Muscle layer of colon (tissue), 2 donors: Measurements from ENCODE around the gene CEP83.

Experiments
- H3K27ac ChIP-seq: one replicate; pipeline ENCODE4 v1.7.0; 2013; ENCODE audit warnings: low read depth, mild to moderate bottlenecking, low read length, moderate library complexity
- H3K27me3 ChIP-seq, 2 donors: one replicate each; pipeline ENCODE4 v1.7.0; 2013; ENCODE audit warnings: low read length in 2 of 2, mild to moderate bottlenecking in 2 of 2; ENCODE audit not compliant: insufficient read depth in 2 of 2, control insufficient read depth in 1 of 2
- H3K36me3 ChIP-seq: one replicate; pipeline ENCODE4 v1.7.0; 2013; ENCODE audit warnings: mild to moderate bottlenecking, low read length; ENCODE audit not compliant: insufficient read depth
- H3K4me1 ChIP-seq: one replicate; pipeline ENCODE4 v1.7.0; 2013; ENCODE audit warnings: mild to moderate bottlenecking, low read length; ENCODE audit not compliant: insufficient read depth
- H3K4me3 ChIP-seq, 2 donors: one replicate each; pipeline ENCODE4 v1.7.0; 2013; ENCODE audit warnings: low read length in 2 of 2, low read depth in 1 of 2, mild to moderate bottlenecking in 1 of 2, moderate library complexity in 1 of 2
- H3K9ac ChIP-seq: one replicate; pipeline ENCODE4 v1.7.0; 2013; ENCODE audit warnings: low read length
- H3K9me3 ChIP-seq: one replicate; pipeline ENCODE4 v1.7.0; 2013; ENCODE audit warnings: mild to moderate bottlenecking, low read length
- donor health status: abdominal sarcoma.
- donor health status: Adenocarcinoma of cecum.

Gene CEP83

GRCh38 chr12:94459728-94460615 lies at the start of gene CEP83:
CEP83 (minus strand) TSS chr12:94459867; CDS start chr12:94412490, 47,377 bp downstream.
- no peaks in the 10 kb centered on the region for H3K9me3 ChIP-seq
- H3K4me3 ChIP-seq: peak within 1 kb of the TSS; percentile 57 to 88
- H3K36me3 ChIP-seq: no peaks in the 10 kb centered on the region
- H3K27ac ChIP-seq: peak within 1 kb of the TSS; percentile 87
- H3K9ac ChIP-seq: peak within 1 kb of the TSS; percentile 89
- H3K27me3 ChIP-seq: no peaks in the 10 kb centered on the region
- peaks cover 19% of the 10 kb centered on the region for H3K4me1 ChIP-seq

GRCh38 chr12:94509317-94509716 lies 49.6 kb upstream of the CEP83 start:
- Histone ChIP-seq H3K9ac (no peak overlapping the region), H3K9me3 (no peaks in the 10 kb centered on the region), H3K36me3 (no peaks in the 10 kb centered on the region), H3K27me3 (no peaks in the 10 kb centered on the region), H3K4me3 (no peak overlapping the region), H3K4me1 (peaks cover 25% of the 10 kb centered on the region), H3K27ac (no peak overlapping the region)

- Histone ChIP-seq H3K9ac (no peak overlapping the region), H3K27me3 (no peaks in the 10 kb centered on the region), H3K9me3 (no peaks in the 10 kb centered on the region), H3K36me3 (no peaks in the 10 kb centered on the region), H3K4me1 (peaks cover 23% of the 10 kb centered on the region), H3K27ac (no peak overlapping the region), H3K4me3 (no peak overlapping the region)
These were observed 47.8 kb upstream of the CEP83 start for GRCh38 chr12:94507455-94507854.

- no peaks in the 10 kb centered on the region for H3K36me3 ChIP-seq
- H3K27me3 ChIP-seq: no peaks in the 10 kb centered on the region
- H3K9me3 ChIP-seq: no peaks in the 10 kb centered on the region
- no peaks in the 10 kb centered on the region for H3K4me1 ChIP-seq
- no peak overlapping the region for H3K4me3 ChIP-seq
- H3K9ac ChIP-seq: no peak overlapping the region
- no peak overlapping the region for H3K27ac ChIP-seq
These were observed 44.7 kb upstream of the CEP83 start for GRCh38 chr12:94504386-94504785.

GRCh38 chr12:94503619-94504018 lies 44.0 kb upstream of the CEP83 start:
- no peaks in the 10 kb centered on the region for H3K9me3 ChIP-seq
- H3K4me1 ChIP-seq: no peaks in the 10 kb centered on the region
- H3K27ac ChIP-seq: no peak overlapping the region
- H3K36me3 ChIP-seq: no peaks in the 10 kb centered on the region
- no peak overlapping the region for H3K4me3 ChIP-seq
- H3K9ac ChIP-seq: no peak overlapping the region
- no peaks in the 10 kb centered on the region for H3K27me3 ChIP-seq

GRCh38 chr12:94500831-94501567 lies 41.3 kb upstream of the CEP83 start:
- Histone ChIP-seq H3K4me1 (peaks cover under 1% of the 10 kb centered on the region), H3K9me3 (no peaks in the 10 kb centered on the region), H3K4me3 (no peak overlapping the region), H3K9ac (no peak overlapping the region), H3K36me3 (no peaks in the 10 kb centered on the region), H3K27ac (no peak overlapping the region), H3K27me3 (no peaks in the 10 kb centered on the region)

- Histone ChIP-seq H3K27me3 (no peaks in the 10 kb centered on the region), H3K4me1 (peaks cover 7% of the 10 kb centered on the region), H3K36me3 (no peaks in the 10 kb centered on the region), H3K9me3 (no peaks in the 10 kb centered on the region), H3K27ac (no peak overlapping the region), H3K9ac (no peak overlapping the region), H3K4me3 (no peak overlapping the region)
These were observed 39.0 kb upstream of the CEP83 start for GRCh38 chr12:94498698-94499097.

- H3K9me3 ChIP-seq: no peaks in the 10 kb centered on the region
- H3K27me3 ChIP-seq: no peaks in the 10 kb centered on the region
- H3K27ac ChIP-seq: no peak overlapping the region
- peaks cover 7% of the 10 kb centered on the region for H3K4me1 ChIP-seq
- no peak overlapping the region for H3K9ac ChIP-seq
- no peaks in the 10 kb centered on the region for H3K36me3 ChIP-seq
- H3K4me3 ChIP-seq: no peak overlapping the region
These were observed 38.4 kb upstream of the CEP83 start for GRCh38 chr12:94498073-94498472.

GRCh38 chr12:94495445-94496115 lies 35.9 kb upstream of the CEP83 start:
- no peak overlapping the region for H3K4me3 ChIP-seq
- H3K27me3 ChIP-seq: no peaks in the 10 kb centered on the region
- no peaks in the 10 kb centered on the region for H3K9me3 ChIP-seq
- no peaks in the 10 kb centered on the region for H3K36me3 ChIP-seq
- H3K4me1 ChIP-seq: peaks cover 7% of the 10 kb centered on the region
- H3K27ac ChIP-seq: no peak overlapping the region
- no peak overlapping the region for H3K9ac ChIP-seq

- Histone ChIP-seq H3K27me3 (no peaks in the 10 kb centered on the region), H3K27ac (no peak overlapping the region), H3K36me3 (no peaks in the 10 kb centered on the region), H3K9ac (no peak overlapping the region), H3K4me3 (no peak overlapping the region), H3K9me3 (no peaks in the 10 kb centered on the region), H3K4me1 (peaks cover 7% of the 10 kb centered on the region)
These were observed 31.8 kb upstream of the CEP83 start for GRCh38 chr12:94491489-94491888.

- Histone ChIP-seq H3K4me3 (no peak overlapping the region), H3K4me1 (no peaks in the 10 kb centered on the region), H3K9me3 (no peaks in the 10 kb centered on the region)
These were observed 28.8 kb upstream of the CEP83 start for GRCh38 chr12:94488463-94488862.

More at GRCh38 chr12:94488463-94488862, 28.8 kb upstream of the CEP83 start:
- Histone ChIP-seq H3K36me3 (no peaks in the 10 kb centered on the region), H3K27ac (no peak overlapping the region), H3K9ac (no peak overlapping the region), H3K27me3 (no peaks in the 10 kb centered on the region)
